GM04503 (cell line): Measurements from ENCODE around the gene KCNIP2.

ENCODE experiments used
- DNase-seq: peaks from one replicate; pipeline ENCODE4 v3.0.0-alpha.2; 2012; ENCODE audit warnings: low read depth

Gene KCNIP2

DNA sequence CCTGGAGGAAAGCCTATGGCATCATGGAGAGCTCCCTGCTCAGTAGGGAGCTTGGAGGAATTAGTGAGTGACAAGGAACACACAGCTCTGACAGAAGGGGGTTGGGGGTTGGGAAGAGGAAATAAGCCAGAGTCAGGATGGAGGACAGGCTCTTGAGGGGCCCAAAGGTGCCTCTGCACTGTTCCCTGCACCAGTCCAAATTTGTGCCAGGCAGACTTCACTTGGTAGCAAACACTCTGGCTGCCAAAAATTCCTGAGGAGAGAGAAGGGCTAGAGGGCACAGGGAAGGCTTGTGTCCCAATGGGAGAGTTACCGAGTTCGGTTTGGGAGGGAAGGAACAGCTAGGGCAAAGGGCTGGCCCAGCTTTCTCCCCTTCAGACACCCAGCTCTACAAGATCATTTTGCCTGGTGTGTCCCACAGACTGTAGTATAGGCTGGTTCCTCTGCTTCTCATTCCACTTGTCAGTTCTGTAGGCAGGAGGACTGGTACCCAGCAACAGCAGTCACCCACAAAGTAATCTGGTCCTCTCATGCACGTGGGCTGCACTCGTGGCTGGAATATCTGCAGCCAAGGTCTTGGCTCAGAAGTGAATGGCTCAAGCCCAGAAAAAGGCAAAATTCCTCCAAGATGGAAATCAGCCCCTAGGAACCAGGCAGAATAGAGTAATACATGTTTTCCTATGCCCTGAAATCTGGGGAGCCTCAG lies 8.0 kb upstream of the KCNIP2 start:
- DNase-seq, result no peak

DNA sequence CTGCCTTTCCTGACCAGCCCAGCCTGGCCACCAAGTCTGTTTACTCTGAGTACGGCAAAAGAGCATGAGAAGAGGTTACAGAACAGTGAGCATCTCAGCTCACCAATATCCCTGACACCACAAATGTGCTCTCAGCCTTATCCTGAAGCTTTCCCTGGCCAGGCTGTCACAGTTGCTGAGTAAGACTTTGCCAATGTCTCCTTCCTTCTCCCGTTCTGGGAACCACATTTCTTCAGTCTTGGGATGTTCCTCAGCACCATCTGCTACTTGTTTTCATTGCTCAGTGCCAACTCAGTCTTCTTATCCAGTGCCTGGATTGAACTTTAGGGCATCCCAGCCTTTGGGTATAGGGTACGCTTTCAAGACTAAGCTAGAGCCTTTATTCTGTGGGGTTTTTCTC lies 7.1 kb upstream of the KCNIP2 start:
- no peak for DNase-seq

DNA sequence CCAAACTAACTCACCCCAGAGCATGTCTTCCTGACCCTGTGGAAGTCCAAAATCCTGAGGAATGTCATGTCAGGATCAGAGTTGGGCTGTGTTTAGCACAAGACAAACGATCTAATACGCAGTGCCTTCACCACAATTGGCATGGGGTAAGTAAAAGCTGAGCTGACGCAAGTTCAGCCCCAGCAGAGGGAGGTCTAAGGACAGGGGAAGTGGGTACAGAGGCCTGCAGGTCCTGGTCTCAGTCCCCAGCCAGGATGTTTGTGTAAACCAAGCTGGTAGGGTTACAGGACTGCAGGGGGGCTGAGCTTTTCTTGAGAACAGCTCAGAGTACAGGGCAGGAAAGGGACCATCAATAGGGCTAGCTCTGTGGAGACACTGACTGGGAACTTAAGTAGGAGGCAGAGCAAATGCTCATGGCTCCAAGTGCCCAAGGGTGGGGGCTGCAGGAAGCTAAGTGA lies 5.3 kb upstream of the KCNIP2 start:
- DNase-seq, result no peak

DNA sequence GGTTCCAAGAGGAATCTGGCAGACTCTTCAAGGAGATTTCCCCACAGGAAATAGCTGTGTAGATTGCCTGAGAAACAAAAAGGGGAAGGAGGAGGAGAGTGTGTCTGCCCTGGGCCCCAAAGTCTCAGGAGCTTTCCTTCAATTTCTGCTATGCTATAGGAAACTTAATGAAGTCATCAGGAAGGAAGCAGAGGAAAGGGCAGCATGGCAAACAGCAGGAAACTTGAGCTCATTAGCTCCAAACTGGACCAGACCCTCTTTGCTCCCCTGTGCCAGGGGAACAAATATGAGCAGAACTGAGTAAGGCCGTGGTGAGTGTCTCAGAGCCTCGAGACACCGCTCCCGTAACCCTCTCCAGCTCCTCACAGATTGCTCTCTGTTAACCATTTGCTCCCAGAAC lies 4.8 kb upstream of the KCNIP2 start:
- no peak for DNase-seq

DNA sequence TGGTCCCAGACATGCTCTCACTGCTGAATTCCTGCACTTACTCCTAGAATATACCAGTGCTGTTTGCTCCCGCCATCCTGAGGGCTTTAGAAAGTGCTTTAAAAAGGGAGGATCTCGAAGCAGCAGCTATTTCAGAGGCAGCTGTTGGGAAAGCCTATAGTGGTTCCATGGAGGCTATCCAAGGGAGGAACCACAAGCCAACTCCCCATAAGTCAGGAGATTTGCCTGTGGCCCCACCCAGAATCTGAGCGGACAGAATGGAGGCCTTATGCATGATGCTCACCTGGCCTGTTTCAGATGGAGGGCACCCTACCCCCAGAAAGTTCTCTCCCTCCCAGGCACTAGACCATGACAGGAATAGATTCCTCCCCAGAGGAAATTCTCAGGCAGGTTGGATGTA lies 2.3 kb upstream of the KCNIP2 start:
- DNase-seq, result no peak

DNA sequence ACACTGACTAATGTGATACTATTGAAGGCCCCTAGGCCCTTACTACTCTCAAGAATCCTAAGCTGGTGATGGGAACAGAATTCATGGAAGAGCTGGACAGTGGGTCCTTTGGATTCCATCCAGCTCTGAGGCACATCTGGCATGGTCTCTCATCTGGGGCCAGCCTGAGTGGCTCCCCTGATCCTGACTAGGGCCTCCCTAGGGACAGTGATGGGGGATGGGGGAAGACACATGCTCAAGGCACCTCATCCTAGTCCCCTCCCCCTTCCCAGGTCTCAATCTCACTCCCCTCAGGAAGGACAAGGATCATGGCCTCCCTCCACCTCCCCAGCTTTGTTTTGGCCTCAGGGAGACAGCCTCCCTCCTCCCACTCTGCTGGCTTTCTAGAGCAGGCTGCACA lies 1.8 kb downstream of the KCNIP2 start:
- no peak for DNase-seq

DNA sequence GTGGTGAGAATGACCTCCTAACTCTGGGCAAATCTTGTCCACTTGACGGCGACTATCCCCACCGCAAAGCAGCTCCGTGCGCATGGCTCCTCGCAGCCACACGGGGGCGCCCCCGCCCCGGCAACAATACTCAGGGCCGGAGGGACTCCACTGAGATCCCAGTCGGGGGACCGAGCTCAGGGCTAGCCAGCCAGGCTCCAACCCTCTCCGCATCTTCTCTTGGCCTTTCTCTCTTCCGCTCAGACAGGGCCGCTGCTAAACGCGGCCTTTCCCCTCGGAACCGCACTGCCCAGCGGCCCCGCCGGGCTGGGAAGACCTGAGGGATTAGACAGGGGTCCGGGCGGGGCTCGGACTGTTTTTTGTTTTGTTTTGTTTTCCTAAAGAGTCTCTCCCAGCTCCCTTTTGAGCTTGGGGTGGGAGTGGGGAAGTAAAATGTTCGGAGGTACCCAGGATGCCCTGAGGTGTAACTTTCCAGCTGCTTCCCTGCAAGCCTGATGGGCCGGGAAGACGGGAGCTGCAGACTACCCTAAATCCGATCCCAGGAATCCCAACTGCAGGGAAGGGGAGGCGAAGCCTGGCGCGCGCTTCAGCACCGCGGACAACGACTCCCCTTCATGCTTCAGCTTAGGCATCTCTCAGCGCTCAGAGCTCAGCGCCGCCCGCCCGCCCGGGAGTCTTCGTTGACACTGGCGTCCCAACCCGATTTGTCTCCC lies 2.7 kb downstream of the KCNIP2 start:
- no peak for DNase-seq

DNA sequence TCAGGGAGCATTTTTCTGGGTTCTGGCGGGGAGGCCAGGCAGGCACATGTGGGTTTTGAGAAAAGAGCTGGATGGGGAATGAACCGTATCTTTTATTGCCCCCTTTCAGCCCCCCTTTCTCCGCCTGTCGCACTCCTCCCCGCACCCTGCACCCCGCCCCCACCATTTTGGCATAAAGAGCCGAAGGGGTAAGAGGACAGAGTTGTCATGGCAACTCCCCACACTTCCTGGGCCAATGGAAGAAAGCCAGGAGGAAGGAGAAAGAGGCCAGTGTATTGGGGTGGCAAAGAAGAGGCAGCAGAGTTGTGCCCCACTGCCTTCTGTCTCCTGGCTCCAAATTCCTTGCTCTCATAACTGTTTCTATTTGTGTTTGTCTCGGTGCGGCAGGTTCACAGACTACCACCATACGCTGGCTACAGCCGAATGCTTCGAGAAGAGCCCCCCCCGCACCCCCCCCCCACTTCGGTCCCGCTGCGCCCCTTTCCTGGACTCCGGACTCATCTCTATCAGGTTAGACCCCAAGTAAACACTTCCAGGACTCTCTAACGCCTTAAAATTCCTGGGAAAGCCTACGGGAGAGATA lies 3.4 kb downstream of the KCNIP2 start:
- no peak for DNase-seq

DNA sequence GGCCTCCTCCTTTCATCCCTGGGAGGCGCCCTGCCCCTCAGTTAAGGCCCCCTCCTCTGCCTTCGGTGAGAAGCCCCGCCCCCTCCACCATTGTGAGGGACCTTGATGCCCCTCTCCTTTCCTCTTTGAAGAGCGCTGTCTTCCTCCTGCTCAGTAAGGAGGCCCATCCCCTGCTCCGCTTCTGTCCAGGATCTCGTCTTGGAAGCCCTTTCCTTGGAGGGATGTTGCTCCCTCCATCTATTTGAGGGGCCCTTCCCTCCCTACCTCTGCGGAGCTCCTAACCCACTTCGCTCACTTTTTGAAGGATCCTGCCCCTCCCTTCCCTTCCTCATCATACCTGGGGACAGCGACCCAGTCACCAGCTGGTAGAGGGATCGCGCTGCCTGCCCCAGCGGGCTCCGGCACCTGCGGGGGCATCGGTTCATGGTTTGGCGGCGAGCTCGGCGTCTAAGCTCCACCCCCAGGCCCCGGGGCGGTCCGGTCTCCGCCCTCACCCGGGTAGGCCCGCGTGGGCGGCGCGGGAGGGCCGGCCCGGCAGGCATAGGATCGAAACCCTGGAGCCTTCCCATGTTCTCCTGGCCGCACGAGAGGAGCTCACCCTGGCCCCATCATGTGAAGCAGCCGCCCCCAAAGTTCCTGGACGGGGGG lies 4.1 kb downstream of the KCNIP2 start:
- no peak for DNase-seq

DNA sequence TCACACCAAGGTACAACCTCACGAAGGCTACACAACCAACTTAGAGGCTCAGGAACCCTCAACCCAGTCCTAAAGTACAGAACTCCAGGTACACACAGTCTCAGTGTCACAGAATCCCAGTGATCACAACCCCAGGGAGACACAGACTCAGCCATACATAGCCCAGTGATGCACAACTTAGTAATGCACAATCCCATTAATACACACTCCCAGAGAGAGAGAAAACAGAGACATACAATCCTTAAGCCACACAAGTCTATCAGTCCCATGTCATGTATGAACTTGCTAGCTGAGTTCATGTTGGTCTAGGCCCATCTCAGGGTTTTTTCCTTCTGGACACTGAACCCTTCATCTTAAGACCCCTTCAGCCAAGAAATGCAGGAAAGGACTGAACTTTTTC lies 4.6 kb downstream of the KCNIP2 start:
- DNase-seq, result no peak

DNA sequence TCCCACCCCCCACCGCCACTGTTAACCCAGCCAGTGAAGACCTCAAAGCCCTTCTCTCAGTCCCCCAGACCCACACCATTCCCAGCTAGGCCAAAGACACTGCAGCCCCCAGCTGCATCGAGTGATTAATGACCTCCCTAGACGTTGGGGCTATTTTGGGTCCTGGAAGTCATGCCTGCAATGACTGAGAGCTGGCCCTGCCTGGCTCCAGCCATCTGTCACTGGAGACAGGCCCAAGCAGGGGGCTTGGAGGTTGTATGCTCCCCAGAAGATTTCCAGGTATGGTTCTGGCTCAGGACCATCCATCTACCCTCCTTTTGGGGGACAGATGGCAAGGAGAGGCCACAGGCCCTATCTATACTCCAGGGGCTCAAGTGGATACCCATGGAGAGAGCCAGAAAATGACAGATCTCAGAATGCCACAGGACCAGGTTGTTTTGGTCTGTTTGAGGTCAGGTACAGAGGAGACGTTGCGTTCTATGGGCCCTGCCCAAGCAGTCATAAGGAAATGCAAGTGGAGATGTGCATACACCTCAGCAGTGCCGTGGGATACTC lies 5.1 kb downstream of the KCNIP2 start:
- no peak for DNase-seq

DNA sequence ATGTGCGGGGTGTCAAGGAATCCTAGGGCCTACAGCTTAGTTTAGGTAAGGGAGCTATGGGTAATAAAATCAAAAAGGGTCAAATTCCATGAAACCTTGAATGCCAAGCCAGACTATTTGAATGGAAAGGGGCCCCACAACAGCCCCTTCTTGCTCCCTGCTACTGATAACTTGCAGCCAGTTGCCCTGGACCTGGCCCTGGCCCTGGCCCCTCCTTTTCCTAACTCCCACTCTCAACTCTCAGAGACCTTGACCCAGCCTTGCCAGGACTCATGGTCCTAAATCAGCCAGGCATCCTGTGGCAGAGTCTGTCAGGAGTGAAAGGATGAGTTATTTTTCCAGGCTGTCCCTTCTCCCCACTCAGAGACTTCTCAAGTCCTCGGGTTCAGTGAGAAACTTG lies 5.9 kb downstream of the KCNIP2 start:
- no peak for DNase-seq

DNA sequence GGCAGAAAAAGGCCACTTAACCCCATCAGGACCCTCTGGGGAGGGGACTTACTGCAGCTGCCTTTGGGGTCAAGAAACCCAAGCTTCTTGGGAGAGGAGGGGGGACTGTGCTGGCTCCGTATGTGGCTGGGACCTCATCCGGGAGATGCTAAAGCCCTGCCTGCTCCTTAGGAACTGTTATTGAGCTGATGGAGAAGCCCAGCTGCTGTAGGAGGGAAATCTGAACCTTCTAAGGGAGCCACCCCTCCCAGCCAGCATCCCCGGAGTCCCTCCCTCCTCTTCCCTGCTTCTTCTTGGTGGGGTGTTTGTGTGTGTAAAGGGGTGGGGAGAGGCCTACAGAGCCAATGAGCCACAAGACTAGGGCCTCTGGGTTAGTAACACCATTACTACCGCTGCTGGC lies 8.2 kb downstream of the KCNIP2 start:
- DNase-seq, result no peak

DNA sequence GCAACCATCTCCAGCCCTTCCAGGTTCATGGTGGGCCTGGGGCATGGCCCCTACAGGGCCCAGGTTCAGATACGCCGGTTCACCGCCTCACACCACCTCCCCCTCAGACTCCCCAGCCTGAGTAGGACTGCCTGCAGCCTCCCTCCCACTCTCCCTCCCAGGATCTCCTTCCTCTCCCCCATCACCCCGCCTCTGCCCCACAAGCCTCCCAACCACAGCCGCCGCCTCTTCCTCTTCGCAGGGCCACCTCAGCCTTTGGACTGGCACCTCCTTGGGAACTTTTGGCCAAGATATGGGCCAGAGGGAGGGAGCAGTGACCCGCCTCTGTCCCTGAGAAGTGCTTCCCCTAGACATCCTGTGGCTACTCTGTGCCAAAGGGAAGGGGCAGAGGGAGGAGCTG lies 9.3 kb downstream of the KCNIP2 start:
- DNase-seq, result no peak

DNA sequence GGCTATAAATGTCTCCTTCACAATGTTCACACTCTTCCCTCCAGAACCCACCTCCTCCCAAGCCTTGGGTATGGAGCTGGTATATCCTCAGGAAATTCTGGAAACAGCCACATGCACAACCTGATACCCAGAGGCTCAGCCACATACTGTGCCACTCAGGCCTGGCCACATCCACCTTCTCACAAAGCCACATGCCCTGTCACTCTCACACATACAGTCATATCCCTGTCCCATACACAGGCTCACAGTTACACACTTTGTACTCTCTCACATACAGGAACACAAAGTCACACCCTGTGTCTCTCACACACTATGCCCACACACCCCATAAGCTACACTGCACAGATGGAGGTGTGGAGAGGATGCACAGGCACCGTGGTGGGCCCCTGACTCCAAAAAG lies 10.1 kb downstream of the KCNIP2 start:
- no peak for DNase-seq

DNA sequence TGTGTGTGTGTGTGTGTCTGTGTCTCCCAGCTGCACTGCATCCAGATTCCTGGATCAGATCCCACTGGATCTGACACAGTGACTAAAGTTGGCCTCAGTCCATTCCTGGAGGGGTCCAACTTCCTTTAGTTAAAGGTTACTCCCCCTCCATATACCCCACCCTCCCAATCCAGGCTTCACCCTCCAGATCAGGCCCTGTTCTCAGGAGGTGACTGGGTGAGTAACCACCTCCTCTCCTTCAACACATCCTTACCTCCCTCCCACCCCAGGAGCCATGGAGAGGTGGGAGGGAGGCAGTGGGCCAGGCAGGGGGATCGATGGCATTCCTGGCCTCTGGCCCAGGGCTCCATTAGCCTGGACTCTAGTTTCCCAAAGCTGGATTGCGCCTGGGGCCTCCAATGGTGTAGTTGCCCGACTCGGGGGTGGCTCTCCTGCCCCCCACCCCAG lies 11.3 kb downstream of the KCNIP2 start:
- DNase-seq, result no peak

DNA sequence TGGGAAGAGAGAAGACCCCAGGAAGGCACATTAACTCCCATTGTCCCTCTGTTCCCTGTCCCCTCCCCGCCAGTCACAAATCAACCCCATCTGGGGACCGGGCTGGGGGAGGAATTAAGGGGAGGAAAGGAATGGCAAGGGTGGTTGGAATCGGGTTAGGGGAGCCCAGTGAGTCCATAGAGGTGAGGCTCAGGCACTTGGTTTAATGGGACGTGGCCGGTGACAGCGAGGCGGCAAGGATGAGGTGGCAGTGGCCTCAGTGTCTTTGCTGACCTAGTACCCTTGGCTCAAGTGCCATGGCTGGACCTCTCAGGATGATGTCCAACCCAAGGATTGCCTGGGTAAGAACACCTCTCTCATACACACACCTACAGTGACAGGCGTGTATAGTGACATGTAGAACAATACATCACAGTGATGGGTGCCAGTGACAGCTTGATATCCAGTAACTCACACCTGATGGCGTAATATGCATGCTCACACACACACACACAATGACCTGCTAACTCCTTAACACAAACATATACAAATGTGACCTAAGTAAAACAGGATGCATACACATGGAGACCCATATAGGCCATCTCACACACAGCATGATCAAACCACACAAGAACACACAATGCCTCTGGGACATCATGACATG lies 12.3 kb downstream of the KCNIP2 start:
- no peak for DNase-seq

DNA sequence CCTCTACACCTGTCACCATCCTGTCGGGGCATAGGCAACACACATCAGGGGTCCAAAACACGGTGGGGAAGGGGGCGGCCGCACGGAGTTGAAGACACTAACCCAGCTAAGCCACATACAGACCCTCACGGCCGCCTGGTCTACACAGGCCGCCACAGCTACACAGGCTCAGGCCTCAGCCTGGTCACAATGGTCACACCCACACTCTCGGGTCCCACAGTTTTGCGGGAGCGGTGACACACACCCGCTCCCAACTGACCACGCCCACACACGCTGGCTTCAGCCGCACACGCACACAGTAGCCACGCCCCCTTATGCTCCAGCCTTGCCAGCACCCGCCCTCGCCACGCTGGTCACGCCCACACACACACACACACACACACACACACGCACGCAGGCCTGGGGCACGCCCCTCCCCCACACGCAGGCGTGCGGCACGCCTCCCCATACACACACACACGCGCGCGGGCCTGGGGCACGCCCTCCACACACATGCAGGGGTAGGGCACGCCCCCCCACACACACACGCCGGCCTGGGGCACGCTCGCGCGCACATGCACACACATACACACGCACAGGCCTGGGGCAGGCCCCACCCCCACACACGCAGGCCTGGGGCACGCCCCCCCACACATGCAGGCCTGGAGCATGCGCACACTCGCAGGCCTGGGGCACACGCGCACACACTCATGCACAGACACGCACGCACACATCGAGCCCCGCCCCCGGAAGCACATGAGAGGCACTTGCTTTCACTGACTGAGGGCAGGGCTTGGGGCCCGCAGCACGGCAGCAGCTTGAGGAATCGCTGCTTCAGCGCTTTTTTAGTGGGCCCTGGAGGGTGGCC lies 13.1 kb downstream of the KCNIP2 start:
- DNase-seq, result no peak

DNA sequence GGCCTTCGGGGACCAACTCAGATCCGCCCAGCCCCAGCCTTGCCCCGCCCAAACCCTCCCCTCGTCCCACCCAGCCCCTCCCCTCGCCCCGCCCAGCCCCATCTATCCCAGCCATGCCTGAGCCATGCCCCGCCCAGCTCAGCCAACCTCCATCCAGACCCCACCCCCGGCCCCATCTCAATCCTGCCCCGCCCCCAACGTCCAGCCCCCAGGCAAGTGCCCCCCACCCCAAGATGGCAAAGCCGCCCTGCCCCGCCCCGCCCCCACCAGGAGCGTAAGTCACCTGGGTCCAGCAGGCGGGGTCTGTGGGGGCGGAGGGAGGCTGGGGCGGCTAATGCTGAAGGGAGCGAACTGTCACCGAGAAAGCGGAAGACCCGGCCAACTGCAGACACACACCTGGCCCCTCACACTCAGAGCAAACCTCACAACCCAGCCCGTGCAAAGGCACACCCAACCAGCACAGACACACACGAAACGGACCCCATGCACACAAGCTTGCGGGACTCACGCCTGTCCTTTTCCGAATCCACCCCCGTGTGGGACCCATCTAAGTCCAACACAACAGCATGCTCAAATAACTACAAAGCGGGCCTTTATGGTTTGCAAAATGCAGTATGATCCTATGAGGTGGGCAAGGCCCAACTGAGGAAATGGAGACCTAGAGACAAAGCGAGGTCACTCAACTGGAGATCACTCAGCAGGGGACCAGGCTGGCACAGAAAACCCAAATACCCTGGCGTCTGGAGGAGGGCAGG lies 13.9 kb downstream of the KCNIP2 start:
- DNase-seq, result no peak

DNA sequence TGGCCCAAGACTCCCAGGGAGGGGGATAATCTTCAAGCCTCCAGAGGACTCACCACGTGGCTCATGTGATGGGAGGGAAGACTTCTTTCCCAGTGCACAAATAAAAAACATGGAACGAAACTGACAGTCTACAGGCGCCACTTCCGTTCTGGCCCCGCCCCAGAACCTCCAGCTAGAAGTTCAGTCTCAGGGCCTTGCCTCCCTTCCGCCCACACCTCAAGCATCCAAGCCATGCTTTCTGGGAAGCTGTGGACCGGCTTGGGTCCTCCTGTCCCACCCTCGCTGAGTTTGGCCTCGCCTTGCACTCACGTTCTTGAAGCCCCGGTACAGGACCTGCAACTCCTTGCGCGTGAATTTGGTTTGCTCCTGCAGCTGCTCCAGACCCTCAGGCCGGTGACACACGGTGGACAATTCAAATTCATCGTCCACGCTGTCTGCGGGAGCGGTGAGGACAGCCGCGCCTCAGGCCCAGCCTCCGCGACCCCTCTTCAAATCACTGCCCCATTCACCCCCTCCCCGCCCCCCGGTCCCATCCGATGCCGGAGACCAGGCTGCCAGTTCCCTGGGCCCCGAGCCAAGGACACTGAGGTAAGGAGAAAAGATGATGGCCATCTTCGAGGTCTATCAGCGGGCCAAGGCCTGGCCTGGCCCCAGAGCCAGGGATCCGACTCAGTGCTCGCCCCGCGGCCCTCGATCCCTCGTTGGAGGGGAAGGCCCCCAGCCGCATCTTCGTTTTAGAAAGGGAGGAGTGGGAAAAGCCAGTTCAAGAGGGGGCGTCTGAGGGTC lies 14.6 kb downstream of the KCNIP2 start:
- DNase-seq, result no peak
